NB4 (cell line): Measurements from ENCODE around the gene KDM4B.

Experiments
- DNase-seq: peaks from one replicate; pipeline ENCODE4 v3.0.0; 2010; ENCODE audit warnings: low read depth
- H3K4me3 ChIP-seq: one replicate; pipeline ENCODE4 v1.5.1; 2011; ENCODE audit warnings: mild to moderate bottlenecking, low read depth, low read length, moderate library complexity
- CTCF ChIP-seq: IDR thresholded peaks from one replicate; pipeline ENCODE4 v1.5.1; 2012; ENCODE audit warnings: low read depth, low read length
- MAX ChIP-seq: IDR thresholded peaks from 2 replicates; pipeline ENCODE4 v1.6.1; 2011; ENCODE audit warnings: low read depth, low read length
- MYC ChIP-seq: IDR thresholded peaks from 2 replicates; pipeline ENCODE4 v1.6.1; 2011; ENCODE audit warnings: low read depth, low read length
- POLR2A ChIP-seq: IDR thresholded peaks from 2 replicates; pipeline ENCODE4 v1.6.1; 2011; ENCODE audit warnings: mild to moderate bottlenecking; ENCODE audit not compliant: insufficient read length; ENCODE audit errors: extremely low read depth

Gene KDM4B

GRCh38 chr19:5052945-5053485 is 84.1 kb downstream of the KDM4B start:
- DNase-seq = no peak
- TF ChIP-seq CTCF = no peak
- no peak for TF ChIP-seq POLR2A
- no peak for TF ChIP-seq MYC
- TF ChIP-seq MAX = no peak

GRCh38 chr19:5053661-5054060 is 84.7 kb downstream of the KDM4B start:
- TF ChIP-seq MAX (no peak), POLR2A (no peak), MYC (no peak), CTCF (no peak)
- H3K4me3 ChIP-seq = no peak overlapping the region
- DNase-seq = no peak

More at GRCh38 chr19:5052945-5053485, 84.1 kb downstream of the KDM4B start:
- H3K4me3 ChIP-seq = no peak overlapping the region

GRCh38 chr19:5054551-5055456 is 85.9 kb downstream of the KDM4B start:
- TF ChIP-seq MAX (no peak), MYC (no peak), CTCF (no peak), POLR2A (no peak)
- DNase-seq = no peak
- no peak overlapping the region for H3K4me3 ChIP-seq

GRCh38 chr19:5055457-5055776 is 86.5 kb downstream of the KDM4B start:
- DNase-seq = no peak
- H3K4me3 ChIP-seq = no peak overlapping the region
- no peak for TF ChIP-seq MYC
- no peak for TF ChIP-seq POLR2A
- no peak for TF ChIP-seq MAX
- no peak for TF ChIP-seq CTCF

- TF ChIP-seq MYC (no peak), POLR2A (no peak), MAX (no peak), CTCF (no peak)
- H3K4me3 ChIP-seq = no peak overlapping the region
- DNase-seq = no peak
These were observed 88.9 kb downstream of the KDM4B start for GRCh38 chr19:5057860-5058259.
